Subcutaneous abdominal adipose tissue (tissue), 5 donors: ENCODE data around the gene DAPK2.
A peak's percentile ranks its signal among the peaks of the same experiment; 100 is the strongest.

Source experiments
- H3K27ac ChIP-seq: one replicate; pipeline ENCODE4 v1.7.0; 2013; ENCODE audit warnings: low read depth, mild to moderate bottlenecking, inconsistent platforms, low read length, moderate library complexity
- H3K27me3 ChIP-seq, 5 donors: one replicate each; pipeline ENCODE4 v1.7.0; 2013; ENCODE audit warnings: low read length in 5 of 5, inconsistent platforms in 1 of 5; ENCODE audit not compliant: control insufficient read depth in 5 of 5, insufficient read depth in 4 of 5
- H3K36me3 ChIP-seq, 5 donors: one replicate each; pipeline ENCODE4 v1.7.0; 2013; ENCODE audit warnings: low read length in 5 of 5; ENCODE audit not compliant: control insufficient read depth in 5 of 5, insufficient read depth in 5 of 5
- H3K4me1 ChIP-seq, 5 donors: one replicate each; pipeline ENCODE4 v1.7.0; 2013; ENCODE audit warnings: low read length in 5 of 5, mild to moderate bottlenecking in 3 of 5, moderate library complexity in 1 of 5; ENCODE audit not compliant: control insufficient read depth in 5 of 5, insufficient read depth in 5 of 5
- H3K4me3 ChIP-seq, 5 donors: one replicate each; pipeline ENCODE4 v1.7.0; 2013; ENCODE audit warnings: low read length in 5 of 5, low read depth in 1 of 5
- H3K9ac ChIP-seq, 5 donors: one replicate each; pipeline ENCODE4 v1.7.0; 2013; ENCODE audit warnings: low read length in 5 of 5, mild to moderate bottlenecking in 4 of 5, moderate library complexity in 3 of 5
- H3K9me3 ChIP-seq, 5 donors: one replicate each; pipeline ENCODE4 v1.7.0; 2013; ENCODE audit warnings: low read length in 5 of 5; ENCODE audit not compliant: control insufficient read depth in 5 of 5
- donor health status: healthy.
- donor health status: healthy.
- donor health status: healthy.
- donor health status: healthy.
- donor health status: healthy.

The DAPK2 gene

DNA sequence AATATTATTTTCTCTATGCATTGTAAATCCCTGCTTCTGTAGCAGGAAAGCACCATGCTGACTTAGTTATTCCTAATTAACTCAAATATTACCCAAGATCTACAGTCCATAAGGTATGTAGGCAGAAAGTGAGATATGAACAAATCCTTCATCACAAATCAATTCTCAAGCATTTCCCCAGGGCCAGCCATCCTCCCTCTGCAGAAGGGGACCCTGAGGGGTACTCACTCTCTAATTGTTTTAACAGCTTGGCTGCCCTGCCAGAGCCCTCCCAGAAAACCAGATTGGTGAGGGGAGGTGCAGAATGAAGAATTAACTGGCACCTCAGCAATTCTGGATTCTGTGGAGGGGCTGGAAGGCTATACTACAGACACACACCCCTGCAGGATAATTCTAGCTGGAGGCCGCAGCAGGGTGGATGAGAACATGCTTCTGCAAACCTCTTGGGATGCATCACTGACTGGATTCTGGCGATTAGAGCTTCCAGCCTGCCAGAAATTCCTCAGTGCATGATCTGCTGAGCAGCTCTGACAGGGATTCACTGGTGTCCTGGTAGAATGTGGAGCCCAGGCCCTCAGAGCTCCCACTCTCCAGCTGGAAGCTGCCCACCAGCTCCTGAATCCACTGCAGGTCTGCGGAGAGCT, 123.9 kb downstream of the DAPK2 start:
- Histone ChIP-seq H3K27me3 (no peaks in the 10 kb centered on the region), H3K36me3 (peaks cover 0 to 56% (median 29%) of the 10 kb centered on the region in 5 donors), H3K4me3 (no peak overlapping the region), H3K9ac (no peak overlapping the region), H3K27ac (no peak overlapping the region), H3K9me3 (no peaks in the 10 kb centered on the region), H3K4me1 (peaks cover 7 to 45% (median 22%) of the 10 kb centered on the region in 5 donors)

DNA sequence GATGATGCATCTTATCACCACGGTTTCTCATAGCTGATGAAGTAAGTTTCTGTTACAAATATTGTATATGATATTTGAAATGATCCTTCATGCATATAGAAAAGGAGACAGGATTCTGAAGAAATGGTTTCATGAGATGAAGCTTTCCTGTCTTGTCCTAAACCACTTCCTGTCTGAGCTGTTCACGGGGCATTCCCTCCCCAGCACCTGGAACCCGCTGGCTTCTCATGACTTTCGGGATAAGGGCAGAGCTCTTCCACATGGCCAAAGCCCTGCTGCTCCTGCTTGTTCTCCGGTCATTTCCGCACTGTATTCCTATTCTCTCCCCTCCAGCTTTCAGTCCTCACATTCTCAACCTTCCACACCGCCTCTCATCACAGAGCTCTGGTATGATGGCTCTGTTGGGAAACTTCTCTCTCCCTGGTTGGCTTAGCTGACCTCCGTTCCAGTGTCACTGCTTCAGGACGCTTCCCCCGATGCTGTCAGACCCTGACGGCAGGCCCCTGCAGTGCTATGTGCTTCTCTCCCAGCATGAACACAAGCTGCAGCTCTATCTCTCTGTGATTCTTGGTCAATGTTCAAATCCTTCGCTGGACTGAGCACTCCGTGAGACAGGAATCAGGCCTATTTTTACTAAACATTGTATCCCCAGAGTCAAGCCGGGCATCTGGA, 125.6 kb downstream of the DAPK2 start:
- no peak overlapping the region for H3K27ac ChIP-seq
- H3K27me3 ChIP-seq, result no peaks in the 10 kb centered on the region
- peaks cover 5 to 50% (median 35%) of the 10 kb centered on the region in 5 donors for H3K4me1 ChIP-seq
- no peak overlapping the region for H3K9ac ChIP-seq
- H3K4me3 ChIP-seq, result no peak overlapping the region
- no peaks in the 10 kb centered on the region for H3K9me3 ChIP-seq
- peaks cover 0 to 48% (median 29%) of the 10 kb centered on the region in 5 donors for H3K36me3 ChIP-seq

DNA sequence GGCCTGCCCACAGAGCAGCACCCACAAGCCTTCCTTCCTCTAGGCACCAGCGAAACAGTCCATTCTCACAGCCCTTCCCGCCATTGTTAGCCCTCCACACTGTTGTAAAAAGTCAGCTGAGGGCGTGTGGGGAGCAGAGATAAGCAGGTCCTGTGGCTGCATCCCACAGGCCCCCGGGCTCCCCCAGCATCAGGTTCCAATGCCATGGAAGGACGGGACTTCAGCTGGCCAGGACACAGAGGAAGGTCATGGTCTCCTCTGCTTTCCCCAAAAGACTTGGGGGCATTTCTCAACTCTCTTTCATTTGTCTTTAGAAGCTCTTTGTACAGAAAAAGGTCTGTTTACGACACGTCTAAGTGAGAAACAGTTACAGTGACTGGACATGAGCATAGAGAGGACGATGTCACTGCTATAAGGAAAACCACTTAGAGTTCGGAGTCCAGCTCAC, 127.4 kb downstream of the DAPK2 start:
- Histone ChIP-seq H3K9ac (no peak overlapping the region), H3K4me1 (peaks cover 5 to 46% (median 31%) of the 10 kb centered on the region in 5 donors), H3K27ac (no peak overlapping the region), H3K9me3 (no peaks in the 10 kb centered on the region), H3K4me3 (no peak overlapping the region), H3K36me3 (peaks cover 0 to 37% (median 25%) of the 10 kb centered on the region in 5 donors), H3K27me3 (no peaks in the 10 kb centered on the region)

DNA sequence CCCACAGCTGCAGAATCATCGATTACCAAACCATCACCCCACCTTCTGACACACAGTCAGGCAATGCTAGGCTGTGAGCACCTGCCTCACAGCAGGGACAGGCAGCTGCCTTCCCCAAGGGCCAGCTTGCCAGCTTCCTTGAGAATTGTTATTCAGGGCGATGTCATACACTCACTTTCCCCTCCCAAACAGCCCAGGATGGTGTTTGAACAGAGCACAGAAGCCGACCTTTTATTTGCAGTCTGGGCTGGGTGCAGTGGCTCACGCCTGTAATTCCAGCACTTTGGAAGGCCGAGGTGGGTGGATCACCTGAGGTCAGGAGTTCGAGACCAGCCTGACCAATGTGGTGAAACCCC, 128.0 kb downstream of the DAPK2 start:
- H3K4me1 ChIP-seq, result peaks cover 5 to 40% (median 26%) of the 10 kb centered on the region in 5 donors
- peaks cover 0 to 31% (median 19%) of the 10 kb centered on the region in 5 donors for H3K36me3 ChIP-seq
- no peaks in the 10 kb centered on the region for H3K9me3 ChIP-seq
- H3K9ac ChIP-seq, result no peak overlapping the region
- no peak overlapping the region for H3K4me3 ChIP-seq
- H3K27ac ChIP-seq, result no peak overlapping the region
- no peaks in the 10 kb centered on the region for H3K27me3 ChIP-seq

DNA sequence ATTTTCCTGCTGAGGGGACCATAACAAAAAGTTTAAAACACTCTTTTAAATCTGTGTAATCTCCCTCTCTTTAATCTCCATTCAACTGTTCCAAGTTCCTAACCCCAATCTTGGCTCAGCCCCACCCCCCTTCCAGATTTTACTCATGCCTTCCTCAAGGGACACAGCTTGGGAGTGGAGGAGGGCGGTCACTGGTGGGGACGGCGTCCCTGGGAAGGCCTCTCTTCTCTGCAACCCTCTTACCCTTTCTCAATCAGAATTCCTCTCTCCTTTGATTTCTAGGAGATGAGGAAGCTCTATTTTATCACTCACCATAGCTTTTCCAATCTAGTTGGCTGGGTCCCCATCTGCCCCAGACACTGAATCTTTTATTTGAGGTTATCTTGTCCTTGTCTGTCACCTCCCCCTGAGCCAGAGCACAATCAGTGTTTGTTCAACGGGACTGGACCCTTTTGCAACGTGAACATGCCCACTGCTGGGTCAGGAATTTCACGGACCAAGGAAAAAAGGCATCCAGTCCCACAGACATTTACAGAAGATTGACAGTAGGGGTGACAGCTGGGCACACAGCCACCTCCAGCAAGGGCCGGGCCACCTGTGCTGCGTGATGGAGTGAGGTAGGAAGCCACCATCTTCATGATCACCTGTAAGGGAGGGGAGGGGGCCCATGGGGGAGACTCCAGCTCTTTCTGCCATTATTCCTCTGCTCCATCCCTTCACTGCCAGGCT, 128.5 kb downstream of the DAPK2 start:
- H3K9me3 ChIP-seq, result no peaks in the 10 kb centered on the region
- H3K4me1 ChIP-seq, result peaks cover 3 to 34% (median 21%) of the 10 kb centered on the region in 5 donors
- no peaks in the 10 kb centered on the region for H3K27me3 ChIP-seq
- peak overlapping the region; percentile 50 for H3K27ac ChIP-seq
- H3K36me3 ChIP-seq, result peaks cover 0 to 26% (median 14%) of the 10 kb centered on the region in 5 donors
- H3K4me3 ChIP-seq, result no peak overlapping the region
- no peak overlapping the region for H3K9ac ChIP-seq

DNA sequence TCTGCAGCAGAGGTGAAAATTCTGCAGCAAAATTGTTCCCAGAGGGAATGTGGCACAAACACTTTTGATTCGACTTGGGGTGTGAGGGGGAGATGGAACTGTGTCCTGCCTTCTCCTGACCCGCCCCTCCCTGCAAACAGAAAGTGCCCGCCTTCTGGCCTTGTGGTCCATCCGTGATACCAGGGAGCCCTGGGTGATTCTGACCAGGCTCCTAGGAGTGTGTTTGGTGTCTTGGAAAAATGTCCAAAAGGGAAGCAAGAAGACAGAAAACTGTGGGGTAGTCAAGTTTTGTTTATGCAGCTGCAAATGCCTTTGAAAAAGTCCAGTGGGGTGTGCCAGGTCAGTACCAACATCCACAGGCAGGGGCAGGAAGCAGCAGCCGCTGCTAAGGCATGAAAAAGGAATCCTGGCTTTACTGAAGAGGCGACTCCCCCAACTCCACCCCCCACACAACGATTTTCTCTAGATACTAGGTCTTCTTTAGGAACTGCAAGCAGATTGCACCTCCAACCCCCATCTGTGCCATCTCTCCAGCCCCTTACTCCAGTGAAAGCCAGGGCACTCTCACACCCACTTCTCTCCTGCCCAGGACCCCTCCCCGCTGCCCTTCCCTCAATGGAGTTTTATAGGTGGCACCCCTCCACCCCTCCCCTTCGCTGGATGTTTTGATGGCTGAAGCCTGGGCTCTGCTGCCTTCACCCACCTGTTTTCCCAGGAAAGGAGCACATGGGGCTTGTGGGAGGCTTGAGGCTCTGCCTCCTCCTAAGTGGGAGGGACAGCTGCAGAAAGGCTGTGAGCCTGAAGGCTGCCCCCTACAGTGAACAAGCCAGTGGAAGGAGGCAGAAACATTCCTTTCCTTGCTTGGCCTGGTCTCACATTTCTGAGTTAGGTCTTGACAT, 130.2 kb downstream of the DAPK2 start:
- H3K4me1 ChIP-seq, result peaks cover 0 to 26% (median 14%) of the 10 kb centered on the region in 5 donors
- peak overlapping the region in 2 of 5 donors; percentile 18 to 26 for H3K9ac ChIP-seq
- H3K4me3 ChIP-seq, result no peak overlapping the region
- H3K27me3 ChIP-seq, result no peaks in the 10 kb centered on the region
- H3K9me3 ChIP-seq, result no peaks in the 10 kb centered on the region
- peak overlapping the region; percentile 50 for H3K27ac ChIP-seq
- H3K36me3 ChIP-seq, result peaks cover 0 to 23% (median 15%) of the 10 kb centered on the region in 5 donors

DNA sequence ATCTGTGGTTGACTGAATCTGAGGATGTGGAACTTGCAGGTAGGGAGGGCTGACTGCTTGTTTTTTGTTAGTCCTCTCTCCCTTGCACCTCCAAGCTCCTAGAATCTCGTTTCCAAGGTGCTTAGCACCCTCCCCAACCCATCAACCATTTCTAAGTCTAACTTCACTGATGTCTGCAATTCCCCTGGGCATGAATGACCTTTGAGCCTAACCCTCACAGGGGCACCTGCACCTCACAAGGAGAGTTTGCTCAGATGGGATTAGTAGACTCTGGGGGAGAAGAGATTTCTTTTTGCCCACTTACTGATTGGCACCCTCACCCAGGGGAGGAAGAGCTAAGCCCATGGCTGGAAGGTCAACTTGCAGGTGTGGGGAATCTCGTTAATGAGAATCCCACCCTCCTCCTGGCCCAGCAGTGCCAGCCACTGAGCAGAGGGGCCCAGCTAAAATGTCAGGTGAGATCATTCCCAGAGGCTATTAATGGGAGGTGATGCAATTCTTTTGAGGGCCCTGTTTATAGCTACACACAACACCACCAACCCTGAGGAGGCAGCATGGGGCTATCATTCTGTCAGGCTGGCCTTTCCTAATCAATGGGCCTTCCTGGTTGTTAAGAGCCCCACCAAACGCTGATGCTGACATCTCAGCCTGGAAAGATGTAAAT, 130.9 kb downstream of the DAPK2 start:
- Histone ChIP-seq H3K4me3 (no peak overlapping the region), H3K9ac (no peak overlapping the region), H3K36me3 (peaks cover 0 to 17% (median 10%) of the 10 kb centered on the region in 5 donors), H3K4me1 (peaks cover 0 to 29% (median 15%) of the 10 kb centered on the region in 5 donors), H3K9me3 (no peaks in the 10 kb centered on the region), H3K27me3 (no peaks in the 10 kb centered on the region), H3K27ac (no peak overlapping the region)

DNA sequence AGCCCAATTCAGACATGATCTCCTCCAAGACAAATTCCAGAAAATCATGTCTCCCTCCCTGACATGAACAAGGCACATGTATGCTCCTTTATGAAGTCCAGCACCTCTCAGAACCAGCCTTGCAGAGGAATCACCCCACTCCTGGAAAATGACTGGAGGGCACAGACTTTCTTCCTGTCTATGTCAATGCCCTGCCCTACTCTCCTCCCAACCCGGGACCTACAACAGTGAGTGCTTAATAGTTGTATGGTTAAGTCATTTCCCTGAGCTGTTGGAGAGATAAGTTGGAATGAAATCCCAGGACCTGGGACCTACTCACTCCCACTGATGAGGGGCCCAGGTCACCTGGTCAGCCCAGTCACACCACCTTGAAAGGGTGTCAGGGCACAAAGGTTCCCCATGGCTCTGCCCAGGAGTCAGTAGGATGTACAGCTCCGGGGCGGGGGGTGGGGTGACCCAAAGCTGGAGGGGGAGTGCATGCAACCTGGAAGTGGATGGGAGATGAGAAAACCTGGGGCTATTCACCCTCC, 132.4 kb downstream of the DAPK2 start:
- H3K9me3 ChIP-seq, result no peaks in the 10 kb centered on the region
- H3K36me3 ChIP-seq, result peaks cover 0 to 11% (median 5%) of the 10 kb centered on the region in 5 donors
- H3K4me3 ChIP-seq, result no peak overlapping the region
- no peak overlapping the region for H3K9ac ChIP-seq
- H3K27me3 ChIP-seq, result no peaks in the 10 kb centered on the region
- peaks cover 3 to 44% (median 30%) of the 10 kb centered on the region in 5 donors for H3K4me1 ChIP-seq
- no peak overlapping the region for H3K27ac ChIP-seq

DNA sequence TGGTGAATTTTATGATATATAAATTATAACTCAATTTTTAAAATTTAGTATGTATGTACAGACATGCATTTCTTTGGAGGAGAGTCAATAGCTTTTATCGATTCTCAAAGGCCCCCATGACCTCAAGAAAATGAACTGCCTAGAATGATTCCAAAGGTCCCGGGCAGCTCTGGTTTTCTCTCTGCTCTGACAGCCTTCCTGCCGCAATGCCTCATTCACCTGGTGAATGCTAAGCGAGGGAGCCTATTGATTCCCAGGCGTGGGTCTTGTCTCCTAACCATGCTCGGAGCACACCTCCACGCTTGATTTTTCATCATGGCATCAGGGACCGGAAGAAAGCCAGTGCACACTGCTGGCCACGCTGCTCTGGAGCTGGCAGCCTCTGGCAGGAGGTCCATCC, 132.9 kb downstream of the DAPK2 start:
- Histone ChIP-seq H3K9ac (no peak overlapping the region), H3K9me3 (no peaks in the 10 kb centered on the region), H3K4me1 (peaks cover 3 to 48% (median 34%) of the 10 kb centered on the region in 5 donors), H3K27ac (no peak overlapping the region), H3K36me3 (peaks cover 0 to 12% (median 5%) of the 10 kb centered on the region in 5 donors), H3K27me3 (no peaks in the 10 kb centered on the region), H3K4me3 (no peak overlapping the region)
